GM12878 (cell line): ENCODE data around the gene GRAMD1B. TPM values are rescaled to one million over a fixed set of nuclear protein-coding genes. Genes with fewer than 3 reads are reported as not detected.

ENCODE experiments used
- ATAC-seq: fragments of 200-7000 bp; cut with Tn5 transposase; 3 replicates; pipeline ENCODE4 v1.9.1; 2020; ENCODE audit warnings: mild to moderate bottlenecking, moderate library complexity
- BruUV-seq: library from RNA; stranded (reverse); fragments of 400-500 nt; replicated peaks from 2 replicates; lab custom pipeline; 2021; lab: Mats Ljungman, UMichigan
- CTCF ChIA-PET: fragments of 300-600 bp; sonication (Branson Sonifier 250); formaldehyde crosslinking; extraction: SDS; loops from one replicate; lab custom pipeline; 2021; ENCODE audit warnings: inconsistent platforms; lab: Yijun Ruan, JAX
- POLR2A ChIA-PET: fragments of 350-600 bp; formaldehyde crosslinking; extraction: SDS; loops from one replicate; lab custom pipeline; 2021; ENCODE audit warnings: inconsistent platforms; lab: Charles Lee
- RAD21 ChIA-PET: fragments of 300-600 bp; sonication (Branson Sonifier 250); formaldehyde crosslinking; loops from one replicate; lab custom pipeline; 2023; ENCODE audit warnings: antibody characterized with exemption; ENCODE audit not compliant: unreplicated experiment; lab: Charles Lee
- SMC1A ChIA-PET: fragments of 300-600 bp; sonication (Branson Sonifier 250); formaldehyde crosslinking; loops from one replicate; lab custom pipeline; 2023; ENCODE audit not compliant: unreplicated experiment, uncharacterized antibody; lab: Charles Lee
- DNase-seq: peaks from one replicate; pipeline ENCODE4 v3.0.0-alpha.2; 2011; ENCODE audit warnings: low read depth, low spot score
- FAIRE-seq: peaks from 3 replicates; lab custom pipeline; 2011; peaks lifted over from hg19 to GRCh38; lab: Jason Lieb, UNC
- H2AFZ ChIP-seq: 2 replicates; pipeline ENCODE4 v1.6.0; 2011; ENCODE audit warnings: low read depth, low read length, control low read depth; ENCODE audit not compliant: control insufficient read depth
- H3K27ac ChIP-seq: 2 replicates; pipeline ENCODE4 v1.5.1; 2011; ENCODE audit warnings: control low read depth; ENCODE audit not compliant: control insufficient read depth, insufficient read depth
- H3K27me3 ChIP-seq, 2 experiments: replicated peaks in 1 of 2; 2 replicates each; pipeline versions ENCODE4 v1.6.0 to v1.6.1; 2011; ENCODE audit warnings: low read length in 1 of 2; ENCODE audit not compliant: control insufficient read depth in 2 of 2, insufficient read depth in 2 of 2
- H3K36me3 ChIP-seq, 2 experiments: 2 replicates each; pipeline ENCODE4 v1.5.1; 2011; ENCODE audit warnings: low read length in 1 of 2; ENCODE audit not compliant: control insufficient read depth in 2 of 2, insufficient read depth in 2 of 2
- H3K4me1 ChIP-seq: 2 replicates; pipeline ENCODE4 v1.6.1; 2011; ENCODE audit warnings: mild to moderate bottlenecking, low read length, moderate library complexity, mixed read lengths; ENCODE audit not compliant: control insufficient read depth, insufficient read depth
- H3K4me2 ChIP-seq: 2 replicates; pipeline ENCODE4 v1.6.0; 2011; ENCODE audit warnings: control low read depth; ENCODE audit not compliant: control insufficient read depth, insufficient read depth
- H3K4me3 ChIP-seq: fragments of 200-600 bp; sonication (generic); 2 replicates; pipeline ENCODE4 v1.5.1; 2016
- H3K79me2 ChIP-seq: 2 replicates; pipeline ENCODE4 v1.6.0; 2011; ENCODE audit warnings: low read length; ENCODE audit not compliant: control insufficient read depth, insufficient read depth
- H3K9ac ChIP-seq: 2 replicates; pipeline ENCODE4 v1.8.0; 2011; ENCODE audit warnings: low read length, control low read depth, mixed read lengths; ENCODE audit not compliant: control insufficient read depth, insufficient read depth
- H3K9me3 ChIP-seq: replicated peaks from 3 replicates; pipeline ENCODE4 v1.5.1; 2011; ENCODE audit warnings: mild to moderate bottlenecking, low read length; ENCODE audit not compliant: control insufficient read depth, insufficient read depth
- H4K20me1 ChIP-seq: 2 replicates; pipeline ENCODE4 v1.6.0; 2011; ENCODE audit not compliant: control insufficient read depth, insufficient read depth
- BRCA1 ChIP-seq: IDR thresholded peaks from 2 replicates; pipeline ENCODE4 v1.6.1; 2011; ENCODE audit warnings: low read depth, low read length, improper control_type of control experiment
- CHD4 ChIP-seq: fragments of 200-600 bp; sonication (generic); IDR thresholded peaks from 2 replicates; pipeline ENCODE4 v1.6.1; 2016; ENCODE audit warnings: mild to moderate bottlenecking
- EED ChIP-seq: sonication (generic); IDR thresholded peaks from 2 replicates; pipeline ENCODE4 v1.6.1; 2016; ENCODE audit warnings: antibody characterized with exemption, low read depth
- FOS ChIP-seq: IDR thresholded peaks from 3 replicates; pipeline ENCODE4 v1.6.1; 2011; ENCODE audit warnings: borderline replicate concordance; ENCODE audit not compliant: insufficient read length; ENCODE audit errors: extremely low read depth
- IRF4 ChIP-seq: IDR thresholded peaks from 2 replicates; pipeline ENCODE4 v1.6.1; 2011; ENCODE audit warnings: low read depth, low read length
- MTA2 ChIP-seq: fragments of 450-650 bp; IDR thresholded peaks from 2 replicates; pipeline ENCODE4 v1.6.1; 2016; ENCODE audit warnings: low read depth, mild to moderate bottlenecking, moderate library complexity
- POU2F2 ChIP-seq: IDR thresholded peaks from 3 replicates; pipeline ENCODE4 v1.6.1; 2011; ENCODE audit warnings: low read depth, mild to moderate bottlenecking, low read length, borderline replicate concordance
- RELA ChIP-seq: fragments of 450-650 bp; IDR thresholded peaks from 2 replicates; pipeline ENCODE4 v1.8.0; 2014; ENCODE audit warnings: borderline replicate concordance; ENCODE audit not compliant: partially characterized antibody
- RUNX3 ChIP-seq: IDR thresholded peaks from 2 replicates; pipeline ENCODE4 v1.6.1; 2012; ENCODE audit warnings: low read length, inconsistent platforms
- SUPT20H ChIP-seq: IDR thresholded peaks from 2 replicates; pipeline ENCODE4 v1.6.1; 2011; ENCODE audit warnings: low read depth, mild to moderate bottlenecking, low read length, moderate library complexity, borderline replicate concordance; ENCODE audit not compliant: control insufficient read depth
- ZBTB4 ChIP-seq: fragments of 450-650 bp; formaldehyde crosslinking; IDR thresholded peaks from 2 replicates; pipeline ENCODE4 v1.4.0; 2022; ENCODE audit warnings: mild to moderate bottlenecking, moderate library complexity
- ZNF274 ChIP-seq: IDR thresholded peaks from one replicate; pipeline ENCODE4 v1.8.0; 2011; ENCODE audit not compliant: insufficient read length, insufficient read depth
- WGBS: methylation state at CpG from one replicate; pipeline ENCODE4 v1.1.6; 2016; ENCODE audit warnings: low lambda C conversion rate; ENCODE audit not compliant: insufficient replicate concordance, insufficient coverage; ENCODE audit errors: missing lambda C conversion rate; 5-methylcytosine and 5-hydroxymethylcytosine counted together
- in situ Hi-C: fragments of 300-500 bp; cut with MboI; formaldehyde crosslinking; loops from 9 replicates; pipeline ENCODE4 v1.14.3; 2018; ENCODE audit warnings: mixed read lengths
- intact Hi-C: fragments of 100-400 bp; cut with micrococcal nuclease; formaldehyde crosslinking; loops from one replicate; pipeline ENCODE4 v1.14.2; 2022; ENCODE audit not compliant: unreplicated experiment
- polyA plus RNA-seq, 11 experiments: library from polyadenylated mRNA; depleted of rRNA in 4 of 11; unstranded in 6 of 11; stranded (reverse) in 5 of 11; fragments of >200 nt; fragmentation: Nextera tagmentation in 4 of 11; fragmentation: Illumina TruSeq in 1 of 11; extraction: Ambion mirVana in 4 of 11; extraction: Trizol in 1 of 11; gene quantifications; 1 replicate in 1 of 11; 2 replicates in 10 of 11; pipeline versions ENCODE4 v1.2.1 to v1.2.3, GENCODE V29; 2011 to 2016; ENCODE audit warnings: inconsistent platforms in 2 of 11, missing spikeins in 2 of 11, low read depth in 1 of 11
- total RNA-seq, 4 experiments: library from RNA; depleted of rRNA in 3 of 4; stranded (reverse); fragments of >200 nt in 3 of 4; fragmentation: Illumina TruSeq in 1 of 4; extraction: Trizol in 1 of 4; gene quantifications; 2 replicates each; pipeline versions ENCODE4 v1.2.1 to v1.2.3, GENCODE V29; 2013 to 2021
- TF ChIP-seq, protein P1 (sequence below): IDR thresholded peaks from 2 replicates; pipeline ENCODE4 v1.6.1; 2011; ENCODE audit warnings: low read depth, low read length, improper control_type of control experiment, borderline replicate concordance
- TF ChIP-seq, protein P2 (sequence below): IDR thresholded peaks from 2 replicates; pipeline ENCODE4 v1.6.1; 2012; ENCODE audit warnings: low read depth, low read length, improper control_type of control experiment
- TF ChIP-seq, protein P3 (sequence below): fragments of 450-650 bp; IDR thresholded peaks from 2 replicates; pipeline ENCODE4 v1.6.1; 2017; ENCODE audit warnings: low read depth, mild to moderate bottlenecking, moderate library complexity

The GRAMD1B gene
- total and polyA plus RNA-seq, 10 of the 15 experiments (the other 5 are each of a cell fraction or from before 2014, with no cell fraction given), result 1.9 to 49.1 (median 26.9) TPM

- Histone ChIP-seq H3K27me3 (no peaks in the 10 kb centered on the region), H3K36me3 (peaks cover 0 to 2% of the 10 kb centered on the region in 2 experiments; a peak in 2 of 4 replicates), H3K4me1 (peaks cover 41% of the 10 kb centered on the region), H3K27ac (no peak overlapping the region), H3K9ac (no peak overlapping the region), H3K9me3 (no peaks in the 10 kb centered on the region), H4K20me1 (no peaks in the 10 kb centered on the region), H3K4me3 (no peak overlapping the region), H2AFZ (no peak overlapping the region), H3K79me2 (peaks cover 6% of the 10 kb centered on the region), H3K4me2 (no peak overlapping the region)
- ChIA-PET RAD21 (interaction anchor here (1.2 to 8.1 kb wide), 3 partner anchors 9 to 17 kb away, joined by 3 to 34 read pairs (median 4); no protein-coding TSS in a partner anchor), POLR2A (interaction anchor here (0.6 to 1.4 kb wide), 3 partner anchors 9 to 93 kb away, joined by 3 to 4 read pairs (median 3); no protein-coding TSS in a partner anchor), SMC1A (interaction anchor here (0.8 to 15.3 kb wide), 5 partner anchors 9 to 82 kb away, joined by 3 to 157 read pairs (median 6); no protein-coding TSS in a partner anchor), CTCF (interaction anchor here (1.8 to 2.7 kb wide), 2 partner anchors 17 to 18 kb away, joined by 10 to 16 read pairs; no protein-coding TSS in a partner anchor)
- in situ Hi-C loops (no loop called here), intact Hi-C loops (no loop called here)
- FAIRE-seq, result no peak
- BruUV-seq, result no TSS peak
- ATAC-seq, result no peak
- TF ChIP-seq POU2F2 (no peak), MTA2 (no peak), SUPT20H (no peak), EED (no peak), IRF4 (no peak), ZNF274 (no peak), FOS (no peak), RUNX3 (no peak), CHD4 (no peak), RELA (no peak), ZBTB4 (CRISPR knock-in tag) (no peak), BRCA1 (no peak)
- TF ChIP-seq, protein P1, sequence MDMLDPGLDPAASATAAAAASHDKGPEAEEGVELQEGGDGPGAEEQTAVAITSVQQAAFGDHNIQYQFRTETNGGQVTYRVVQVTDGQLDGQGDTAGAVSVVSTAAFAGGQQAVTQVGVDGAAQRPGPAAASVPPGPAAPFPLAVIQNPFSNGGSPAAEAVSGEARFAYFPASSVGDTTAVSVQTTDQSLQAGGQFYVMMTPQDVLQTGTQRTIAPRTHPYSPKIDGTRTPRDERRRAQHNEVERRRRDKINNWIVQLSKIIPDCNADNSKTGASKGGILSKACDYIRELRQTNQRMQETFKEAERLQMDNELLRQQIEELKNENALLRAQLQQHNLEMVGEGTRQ, result no peak
- TF ChIP-seq, protein P2, sequence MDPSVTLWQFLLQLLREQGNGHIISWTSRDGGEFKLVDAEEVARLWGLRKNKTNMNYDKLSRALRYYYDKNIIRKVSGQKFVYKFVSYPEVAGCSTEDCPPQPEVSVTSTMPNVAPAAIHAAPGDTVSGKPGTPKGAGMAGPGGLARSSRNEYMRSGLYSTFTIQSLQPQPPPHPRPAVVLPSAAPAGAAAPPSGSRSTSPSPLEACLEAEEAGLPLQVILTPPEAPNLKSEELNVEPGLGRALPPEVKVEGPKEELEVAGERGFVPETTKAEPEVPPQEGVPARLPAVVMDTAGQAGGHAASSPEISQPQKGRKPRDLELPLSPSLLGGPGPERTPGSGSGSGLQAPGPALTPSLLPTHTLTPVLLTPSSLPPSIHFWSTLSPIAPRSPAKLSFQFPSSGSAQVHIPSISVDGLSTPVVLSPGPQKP, result no peak
- TF ChIP-seq, protein P3, sequence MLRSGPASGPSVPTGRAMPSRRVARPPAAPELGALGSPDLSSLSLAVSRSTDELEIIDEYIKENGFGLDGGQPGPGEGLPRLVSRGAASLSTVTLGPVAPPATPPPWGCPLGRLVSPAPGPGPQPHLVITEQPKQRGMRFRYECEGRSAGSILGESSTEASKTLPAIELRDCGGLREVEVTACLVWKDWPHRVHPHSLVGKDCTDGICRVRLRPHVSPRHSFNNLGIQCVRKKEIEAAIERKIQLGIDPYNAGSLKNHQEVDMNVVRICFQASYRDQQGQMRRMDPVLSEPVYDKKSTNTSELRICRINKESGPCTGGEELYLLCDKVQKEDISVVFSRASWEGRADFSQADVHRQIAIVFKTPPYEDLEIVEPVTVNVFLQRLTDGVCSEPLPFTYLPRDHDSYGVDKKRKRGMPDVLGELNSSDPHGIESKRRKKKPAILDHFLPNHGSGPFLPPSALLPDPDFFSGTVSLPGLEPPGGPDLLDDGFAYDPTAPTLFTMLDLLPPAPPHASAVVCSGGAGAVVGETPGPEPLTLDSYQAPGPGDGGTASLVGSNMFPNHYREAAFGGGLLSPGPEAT, result no peak
- 81% methylated on average over 4 of the region's 4 CpGs for WGBS
- no peak for DNase-seq
These were observed 39.9 kb upstream of the GRAMD1B start for GRCh38 chr11:123390146-123390545.
